ENCODE data around the gene GRIK2.

- TF ChIP-seq CTCF (IDR thresholded peaks at IDR 0.05) (no peak), POLR2A (IDR thresholded peaks at IDR 0.05) (no peak), EP300 (IDR thresholded peaks at IDR 0.05) (no peak)
These were observed 134.0 kb downstream of the GRIK2 start for GRCh38 chr6:101527467-101527866.

Data from tibial nerve (tissue), 4 donors.